Suppressor macrophage treated with lipopolysaccharide for 1 hour (primary cell): ENCODE results near the gene DPP8.
A peak's percentile ranks its signal among the peaks of the same experiment; 100 is the strongest.
"Not testable (repeated sequence)": the region's sequence is repeated elsewhere in the genome, so short reads cannot be mapped to it uniquely, and the experiment has no call there.

Experiments used
- DNase-seq, 3 donors: peaks; one replicate each; pipeline ENCODE4 v3.0.0-alpha.2; 2020 to 2022

The DPP8 gene

GRCh38 chr15:65516997-65517865 lies at the start of gene DPP8:
DPP8 (minus strand) TSS chr15:65517689; CDS start chr15:65512553, 5,136 bp downstream.
- DNase-seq = peak; percentile 95 to 96 (median 96)

DNA sequence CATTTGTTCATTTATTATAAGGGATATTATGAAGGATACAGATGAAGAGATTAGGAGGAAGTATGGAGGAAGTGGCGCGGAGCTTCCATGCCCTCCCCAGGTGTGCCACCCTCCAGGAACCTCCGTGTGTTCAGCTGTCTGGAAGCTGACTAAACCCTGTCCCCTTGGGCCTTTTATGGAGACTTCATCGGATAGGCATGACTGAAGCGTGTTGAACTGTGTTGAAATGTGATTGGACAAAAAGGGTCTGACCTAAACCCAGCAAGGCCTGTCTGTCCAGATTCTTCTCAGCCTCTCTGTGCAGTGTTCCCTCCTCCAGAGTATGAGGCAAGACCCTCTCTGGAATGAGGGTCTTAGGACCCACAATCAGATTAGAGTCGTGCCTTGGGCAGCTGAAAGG lies 44.4 kb upstream of the DPP8 start:
- DNase-seq = no peak

DNA sequence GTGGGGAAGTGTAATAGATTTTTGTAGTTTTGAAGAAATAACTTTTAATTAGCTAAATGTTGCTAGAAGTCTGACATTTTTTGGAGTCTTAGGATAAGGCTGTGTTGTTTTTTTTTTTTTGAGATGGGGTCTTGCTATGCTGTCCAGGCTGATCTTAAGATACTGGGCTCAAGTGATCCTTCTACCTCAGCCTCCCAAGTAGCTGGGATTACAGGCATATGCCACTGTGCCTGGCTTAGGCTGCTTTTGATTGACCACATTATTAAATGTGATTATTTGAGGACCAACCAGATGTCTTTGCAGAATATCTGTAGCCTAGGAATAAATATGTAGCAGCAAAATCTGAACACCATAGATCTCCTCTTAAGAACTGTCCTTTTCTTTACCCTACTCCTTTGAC lies 42.5 kb upstream of the DPP8 start:
- no peak for DNase-seq

DNA sequence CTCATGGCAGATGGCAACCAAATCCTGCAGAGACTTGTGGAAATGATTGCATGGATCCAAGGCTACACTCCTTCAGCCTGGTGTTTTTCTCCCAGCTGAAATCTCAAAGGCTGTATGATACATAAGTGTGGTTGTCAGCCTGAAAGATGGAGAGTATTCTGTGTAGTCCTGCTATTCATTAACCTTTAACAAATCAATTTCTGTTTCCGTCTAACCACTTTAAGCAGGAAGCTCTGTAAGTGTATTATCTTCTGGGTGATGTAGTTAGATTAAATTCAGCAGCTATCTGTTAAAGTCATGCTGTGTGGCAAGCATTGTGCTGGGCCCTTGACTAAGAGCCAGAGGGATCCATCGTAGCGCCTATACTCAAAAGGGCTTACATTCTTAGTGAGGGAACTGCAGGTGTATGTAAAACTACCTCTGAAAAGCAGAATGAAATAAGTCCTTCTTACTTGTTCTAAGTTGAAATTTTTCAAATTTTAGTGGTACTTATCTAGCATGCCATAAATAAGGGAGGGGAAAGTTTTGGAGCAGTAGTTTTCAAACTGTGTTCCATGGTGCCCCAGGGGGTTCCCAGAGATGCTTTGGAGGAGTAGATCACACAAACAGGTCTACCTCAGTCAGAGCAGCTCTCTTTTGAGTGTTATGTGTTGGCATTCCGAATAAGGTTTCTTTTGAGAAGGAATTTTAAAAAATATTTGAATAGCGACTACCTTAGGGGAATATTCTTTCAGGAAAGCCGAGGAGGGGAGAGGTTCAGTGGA lies 41.7 kb upstream of the DPP8 start:
- no peak for DNase-seq

DNA sequence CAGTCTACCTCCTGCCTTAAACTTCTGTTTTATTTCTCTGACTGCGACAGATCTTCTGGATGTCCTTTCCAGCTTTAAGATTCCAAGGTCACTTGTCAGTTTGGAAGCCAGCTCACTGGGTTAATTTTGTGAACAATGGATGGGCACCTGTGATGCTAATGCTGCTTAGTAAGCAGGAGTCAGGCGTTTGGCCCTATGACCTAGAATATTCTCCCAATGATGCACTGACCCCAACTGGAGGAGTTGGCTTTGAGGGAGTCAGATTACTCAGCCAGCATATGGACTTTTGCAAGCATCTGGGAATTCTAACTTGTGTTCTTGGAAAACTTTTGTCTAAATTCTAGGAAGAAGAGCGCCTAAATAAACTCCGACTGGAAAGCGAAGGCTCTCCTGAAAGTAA lies 40.8 kb upstream of the DPP8 start:
- no peak for DNase-seq

GRCh38 chr15:65556622-65557021 lies 39.1 kb upstream of the DPP8 start:
- no peak for DNase-seq

- DNase-seq = no peak
Observed at GRCh38 chr15:65553691-65554090, 36.2 kb upstream of the DPP8 start.

DNA sequence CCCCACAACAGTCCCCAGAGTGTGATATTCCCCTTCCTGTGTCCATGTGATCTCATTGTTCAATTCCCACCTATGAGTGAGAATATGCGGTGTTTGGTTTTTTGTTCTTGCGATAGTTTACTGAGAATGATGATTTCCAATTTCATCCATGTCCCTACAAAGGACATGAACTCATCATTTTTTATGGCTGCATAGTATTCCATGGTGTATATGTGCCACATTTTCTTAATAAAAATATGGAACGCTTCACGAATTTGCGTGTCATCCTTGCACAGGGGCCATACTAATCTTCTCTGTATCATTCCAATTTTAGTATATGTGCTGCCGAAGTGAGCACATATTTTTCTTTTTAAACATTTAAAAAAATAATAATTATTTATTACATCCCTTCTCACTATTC lies 35.4 kb upstream of the DPP8 start:
- DNase-seq = not testable (repeated sequence)

DNA sequence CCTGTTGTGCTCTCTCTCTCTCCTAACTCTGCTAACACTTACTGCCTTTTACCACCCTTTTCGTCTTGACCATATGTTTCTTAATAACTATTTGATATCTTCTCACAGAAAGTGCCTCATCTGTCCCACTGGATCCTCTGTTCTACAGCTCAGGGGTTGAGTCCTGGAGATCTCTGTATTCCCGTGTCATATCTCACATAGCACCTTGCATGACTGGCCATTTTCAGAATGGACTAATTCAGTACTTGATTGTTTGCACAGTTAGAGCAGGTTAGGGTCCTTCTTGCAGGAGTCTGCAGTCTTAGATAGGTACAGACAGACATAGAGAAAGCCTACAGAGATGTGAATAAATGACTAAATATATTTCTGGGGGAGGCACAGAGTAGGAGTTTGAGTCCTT lies 33.7 kb upstream of the DPP8 start:
- DNase-seq = no peak

DNA sequence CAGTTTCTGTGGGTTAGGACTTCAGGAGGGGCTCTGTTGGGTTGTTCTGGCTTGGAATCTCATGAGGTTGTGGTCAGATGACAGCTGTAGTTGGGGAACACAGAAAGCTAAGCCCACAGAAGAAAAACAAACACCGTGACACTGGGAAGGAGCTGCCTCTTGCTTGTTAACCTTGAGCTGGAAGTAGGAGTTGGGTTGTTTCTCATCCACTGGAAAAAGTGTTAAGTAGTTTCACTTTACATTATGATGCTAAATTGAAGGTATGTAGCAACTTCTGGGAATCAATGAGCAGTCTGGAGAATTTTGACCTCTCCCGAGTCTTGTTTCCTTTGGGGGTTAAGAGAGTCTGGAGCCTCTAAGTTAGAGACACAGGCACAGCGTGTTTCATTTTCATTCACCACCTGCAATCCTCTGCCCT lies 33.2 kb upstream of the DPP8 start:
- no peak for DNase-seq

DNA sequence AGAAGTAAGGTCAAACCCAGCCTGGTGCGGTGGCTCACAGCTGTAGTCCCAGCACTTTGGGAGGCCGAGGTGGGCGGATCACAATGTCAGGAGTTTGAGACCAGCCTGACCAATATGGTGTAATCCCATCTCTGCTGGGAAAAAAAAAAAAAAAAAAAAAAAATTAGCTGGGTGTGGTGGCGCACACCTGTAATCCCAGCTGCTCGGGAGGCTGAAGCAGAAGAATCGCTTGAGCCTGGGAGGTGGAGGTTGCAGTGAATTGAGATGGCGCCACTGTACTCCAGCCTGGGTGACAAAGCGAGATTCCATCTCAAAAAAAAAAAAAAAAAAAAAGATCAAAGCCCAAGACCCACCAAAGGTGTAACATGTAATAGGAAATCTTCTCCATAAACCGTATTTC lies 31.8 kb upstream of the DPP8 start:
- not testable (repeated sequence) for DNase-seq

DNA sequence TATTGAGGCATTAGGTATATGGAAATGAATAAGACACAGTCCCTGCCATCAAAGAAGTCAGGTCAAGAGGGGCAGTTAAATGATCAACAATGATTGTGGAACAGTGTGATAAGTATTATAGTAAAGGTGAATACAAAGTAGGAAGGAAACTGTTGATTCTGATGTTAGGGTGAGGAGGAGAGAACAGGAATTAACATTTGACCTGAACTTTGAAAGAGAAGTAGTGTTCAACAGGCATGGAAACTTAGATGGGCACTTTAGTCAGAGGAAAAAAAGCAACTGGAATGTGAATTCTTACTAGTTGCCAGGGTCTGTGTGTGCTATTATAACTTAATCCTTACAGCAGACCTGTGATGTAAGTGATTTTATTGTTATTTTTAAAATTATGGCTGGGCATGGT lies 30.4 kb upstream of the DPP8 start:
- no peak for DNase-seq

GRCh38 chr15:65541231-65541820 lies 23.8 kb upstream of the DPP8 start:
- no peak for DNase-seq

- no peak for DNase-seq
Observed at GRCh38 chr15:65540314-65540713, 22.8 kb upstream of the DPP8 start.

GRCh38 chr15:65535192-65535591 lies 17.7 kb upstream of the DPP8 start:
- DNase-seq = no peak

- no peak for DNase-seq
Observed at GRCh38 chr15:65533057-65533756, 15.7 kb upstream of the DPP8 start.

DNA sequence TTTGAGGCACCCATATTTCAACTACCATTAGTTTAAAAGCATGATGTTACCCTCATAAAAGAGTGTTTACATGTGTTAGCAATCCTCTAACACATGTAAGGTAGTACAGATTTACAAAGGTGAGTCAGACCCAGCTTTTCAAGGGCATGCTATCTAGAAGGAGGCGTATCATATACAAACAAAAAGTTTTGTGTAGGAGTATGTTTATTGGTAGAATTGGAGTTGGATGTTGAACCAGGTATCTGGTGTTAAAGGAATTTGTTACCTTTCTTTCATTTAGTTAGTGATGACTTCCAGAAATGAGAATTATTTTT lies 15.2 kb upstream of the DPP8 start:
- no peak for DNase-seq

DNA sequence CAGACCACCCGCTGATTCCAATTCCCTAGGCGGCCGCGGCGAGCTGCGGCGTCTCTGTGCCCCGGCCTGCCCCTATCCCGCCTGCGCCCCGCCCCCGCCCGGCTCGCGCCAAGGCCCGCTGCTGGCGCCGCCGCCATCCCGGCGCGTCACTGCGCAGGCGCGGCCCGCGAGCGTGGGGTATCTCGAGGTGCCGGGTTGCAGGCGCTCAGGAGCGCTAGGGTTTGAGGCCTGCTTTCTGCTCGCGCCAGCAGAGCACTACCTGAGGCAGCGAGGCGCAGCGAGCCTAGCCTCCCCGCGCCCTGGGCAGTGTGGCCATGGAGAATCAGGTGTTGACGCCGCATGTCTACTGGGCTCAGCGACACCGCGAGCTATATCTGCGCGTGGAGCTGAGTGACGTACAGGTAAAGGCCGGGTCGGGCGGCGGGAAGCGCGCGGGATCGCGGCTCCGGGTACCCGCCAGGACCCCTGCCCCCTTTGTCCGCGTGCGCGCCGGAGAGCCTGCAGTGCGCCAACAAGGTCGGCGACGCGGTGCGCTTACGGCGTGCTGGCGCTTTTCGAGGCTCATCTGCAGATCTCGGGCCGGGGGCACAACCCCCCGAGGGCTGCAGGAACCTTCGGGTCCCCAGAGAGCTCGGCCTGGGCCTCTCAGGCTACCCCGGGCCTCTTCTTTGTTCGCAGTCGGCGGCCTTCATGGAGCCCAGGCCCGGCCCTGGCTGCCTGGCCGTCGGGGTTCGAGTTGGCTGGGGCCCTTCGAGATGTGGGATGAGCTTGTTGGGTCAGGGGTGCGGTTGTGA lies 13.0 kb upstream of the DPP8 start, which contains the start of gene HACD3:
TSS of gene HACD3 (plus strand) at position 146 of the 794 bp plus-strand sequence. CDS start at position 315, 169 bp downstream.
- DNase-seq = peak; percentile 85 to 97 (median 94)

DNA sequence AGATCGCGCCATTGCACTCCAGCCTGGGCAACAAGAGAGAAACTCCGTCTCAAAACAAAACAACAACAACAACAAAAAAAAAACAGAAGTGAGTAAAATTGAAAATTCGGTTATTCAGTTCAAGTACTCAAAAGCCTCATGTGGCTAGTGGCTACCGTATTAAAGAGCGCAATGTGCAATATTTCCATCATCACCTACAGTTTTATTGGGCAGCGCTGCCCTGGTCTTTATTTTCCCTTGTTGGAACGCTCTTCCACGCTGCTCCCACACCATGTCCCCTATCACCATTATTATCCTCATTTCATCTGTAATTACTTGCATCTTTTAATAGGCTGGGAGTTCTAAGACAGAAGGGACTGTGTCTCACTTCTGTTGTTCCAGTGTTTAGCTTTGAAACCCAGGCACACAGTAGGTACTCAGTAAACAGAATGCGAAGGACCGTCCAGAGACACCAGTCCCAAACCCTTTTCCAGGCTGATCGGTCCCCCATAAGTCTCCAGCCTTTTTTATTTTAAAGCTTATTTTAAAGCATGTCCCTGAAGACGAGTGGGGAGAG lies 12.4 kb upstream of the DPP8 start:
- DNase-seq = no peak

DNA sequence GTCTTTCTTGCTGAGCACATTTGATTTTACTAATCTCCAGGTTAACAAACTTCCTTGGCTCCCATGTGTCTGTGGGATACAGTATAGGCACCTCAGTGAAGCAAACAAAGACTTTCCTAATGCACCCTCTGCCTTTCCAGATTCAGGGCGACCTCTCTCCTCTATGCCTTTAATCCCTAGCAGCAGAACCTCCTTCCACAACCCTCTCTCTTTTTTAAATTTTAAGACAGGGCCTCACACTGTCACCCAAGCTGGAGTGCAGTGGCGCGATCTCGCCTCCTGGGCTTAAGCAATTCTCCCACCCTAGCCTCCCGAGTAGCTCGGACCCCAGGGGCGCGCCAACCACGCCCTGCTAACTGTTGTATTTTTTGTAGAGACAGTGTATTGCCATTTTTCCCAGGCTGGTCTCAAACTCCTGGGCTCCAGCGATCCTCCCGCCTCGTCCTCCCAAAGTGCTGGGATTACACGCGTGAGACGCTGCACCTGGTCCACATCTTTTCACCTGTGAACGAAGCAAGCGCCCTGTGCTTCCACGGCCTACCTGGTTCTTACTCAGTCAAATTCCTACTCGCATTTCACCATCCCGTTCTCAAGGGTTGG lies 11.1 kb upstream of the DPP8 start:
- DNase-seq = no peak

DNA sequence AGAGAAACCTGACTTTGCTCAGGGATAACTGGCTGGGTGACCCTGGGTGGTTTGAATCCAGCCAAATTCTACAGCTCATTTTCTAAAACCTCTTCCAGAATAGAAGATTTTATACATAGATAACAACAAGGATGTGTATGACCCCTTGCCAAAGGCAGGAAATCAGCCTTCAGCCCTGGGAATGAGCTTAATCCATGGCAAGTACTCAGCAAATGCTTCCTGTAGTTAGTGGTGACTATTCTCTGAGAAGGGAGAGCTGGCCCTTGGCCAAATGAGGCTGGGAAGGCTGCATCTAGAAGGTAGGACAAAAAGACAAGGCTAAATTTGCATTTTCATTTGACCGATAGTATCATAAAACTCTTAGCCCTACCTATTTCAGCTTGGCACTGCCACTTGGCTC lies 8.1 kb upstream of the DPP8 start:
- DNase-seq = no peak

- DNase-seq = no peak
Observed at GRCh38 chr15:65524226-65524625, 6.7 kb upstream of the DPP8 start.
